ENCODE data around the gene FTSJ3. TPM values are rescaled to one million over a fixed set of nuclear protein-coding genes. Genes with fewer than 3 reads are reported as not detected.
A peak's percentile ranks its signal among the peaks of the same experiment; 100 is the strongest.

Gene FTSJ3
- total and polyA plus RNA-seq, 2 of the 13 experiments (the other 11 are each of a cell fraction or from before 2014, with no cell fraction given): 26.0 to 64.2 TPM

GRCh38 chr17:63827002-63827800 is at the start of gene FTSJ3, which contains the start of gene PSMC5 (continued):
- peak; percentile 80; the same call in 1 of the 2 replicates for TF ChIP-seq ZNF670 (CRISPR knock-in tag; IDR thresholded peaks at IDR 0.05; ENCODE audit: borderline replicate concordance)
- peak; percentile 91 for TF ChIP-seq ETV6 (CRISPR knock-in tag; conservative IDR thresholded peaks at IDR 0.05)
- peak; percentile 68 for TF ChIP-seq ZNF407 (CRISPR knock-in tag; IDR thresholded peaks at IDR 0.05; ENCODE audit: not compliant biosample characterization)
- TF ChIP-seq THYN1 (CRISPR knock-in tag; IDR thresholded peaks at IDR 0.05; ENCODE audit: borderline replicate concordance, low read depth): no peak
- 0 out of 2 replicates have a peak, but pooled peaks have one; percentile 21 for TF ChIP-seq ZBTB44 (CRISPR knock-in tag; IDR thresholded peaks at IDR 0.05)
- TF ChIP-seq ZNF549 (CRISPR knock-in tag; IDR thresholded peaks at IDR 0.05): no peak
- peak; percentile 98 for TF ChIP-seq HMGXB4 (CRISPR knock-in tag; IDR thresholded peaks at IDR 0.05; ENCODE audit: borderline replicate concordance in 1 of 2, low read depth in 1 of 2)
- peak; percentile 89 for TF ChIP-seq ZBTB42 (CRISPR knock-in tag; IDR thresholded peaks at IDR 0.05)
- no peak for TF ChIP-seq ZSCAN5A (CRISPR knock-in tag; IDR thresholded peaks at IDR 0.05; ENCODE audit: borderline replicate concordance)
- peak; percentile 42; the same call in 1 of the 2 replicates for TF ChIP-seq ZNF557 (CRISPR knock-in tag; IDR thresholded peaks at IDR 0.05)
- TF ChIP-seq MYPOP (CRISPR knock-in tag; IDR thresholded peaks at IDR 0.05): no peak; the same call in 1 of the 2 replicates
- TF ChIP-seq XRCC5 (optimal IDR thresholded peaks at IDR 0.05; ENCODE audit: low read length): peak; percentile 82
- TF ChIP-seq NFYC (CRISPR knock-in tag; IDR thresholded peaks at IDR 0.05): peak; percentile 22

All from HepG2 (cell line).